DMS53 treated with DMSO at 0.1 percent for 48 hours (cell line): ENCODE data around the gene PPL.
"Not testable (repeated sequence)": the region's sequence is repeated elsewhere in the genome, so short reads cannot be mapped to it uniquely, and the experiment has no call there.

Experiments
- DNase-seq: peaks from one replicate; lab custom pipeline; 2025; ENCODE audit not compliant: unreplicated experiment; lab: John Stamatoyannopoulos, UW

PPL gene

GRCh38 chr16:4936991-4937781 is at the start of gene PPL:
Gene PPL, minus strand, starts transcription at chr16:4937148. Its CDS starts 103 bp downstream, at chr16:4937045.
- DNase-seq: peak; percentile 76

GRCh38 chr16:4984174-4984990 is 47.4 kb upstream of the PPL start:
- no peak for DNase-seq

- no peak for DNase-seq
Observed at GRCh38 chr16:4982056-4982867, 45.3 kb upstream of the PPL start.

GRCh38 chr16:4981473-4981872 is 44.5 kb upstream of the PPL start:
- no peak for DNase-seq

- no peak for DNase-seq
Observed at GRCh38 chr16:4980691-4981090, 43.7 kb upstream of the PPL start.

- DNase-seq: no peak
Observed at GRCh38 chr16:4979736-4980660, 43.0 kb upstream of the PPL start.

GRCh38 chr16:4979164-4979563 is 42.2 kb upstream of the PPL start:
- no peak for DNase-seq

GRCh38 chr16:4976611-4977145 is 39.7 kb upstream of the PPL start:
- no peak for DNase-seq

GRCh38 chr16:4976079-4976478 is 39.1 kb upstream of the PPL start:
- DNase-seq: no peak

- no peak for DNase-seq
Observed at GRCh38 chr16:4972938-4973587, 36.1 kb upstream of the PPL start.

GRCh38 chr16:4970010-4970409 is 33.1 kb upstream of the PPL start:
- DNase-seq: no peak

- DNase-seq: no peak
Observed at GRCh38 chr16:4968879-4969483, 32.0 kb upstream of the PPL start.

- DNase-seq: not testable (repeated sequence)
Observed at GRCh38 chr16:4968278-4968677, 31.3 kb upstream of the PPL start.

GRCh38 chr16:4966736-4967453 is 29.9 kb upstream of the PPL start:
- no peak for DNase-seq

GRCh38 chr16:4963527-4963926 is 26.6 kb upstream of the PPL start:
- not testable (repeated sequence) for DNase-seq

- no peak for DNase-seq
Observed at GRCh38 chr16:4962716-4963115, 25.8 kb upstream of the PPL start.

- DNase-seq: no peak
Observed at GRCh38 chr16:4960579-4960978, 23.6 kb upstream of the PPL start.
